Progenitor cell of endocrine pancreas (in vitro differentiated cells): ENCODE results near the gene NEU2. TPM values are rescaled to one million over a fixed set of nuclear protein-coding genes. Genes with fewer than 3 reads are reported as not detected.
"Not testable (repeated sequence)": the region's sequence is repeated elsewhere in the genome, so short reads cannot be mapped to it uniquely, and the experiment has no call there.

Experiments
- DNase-seq: peaks from one replicate; pipeline ENCODE4 v3.0.0; 2021; ENCODE audit warnings: low spot score; ENCODE audit not compliant: unreplicated experiment
- H3K27ac Mint-ChIP-seq: 2 replicates; pipeline ENCODE4 v1.8.0; 2021; ENCODE audit warnings: mild to moderate bottlenecking, moderate library complexity, mixed read lengths
- H3K27me3 Mint-ChIP-seq: 2 replicates; pipeline ENCODE4 v1.8.0; 2021; ENCODE audit warnings: mixed read lengths
- H3K36me3 Mint-ChIP-seq: 2 replicates; pipeline ENCODE4 v1.8.0; 2022; ENCODE audit warnings: mixed read lengths; ENCODE audit not compliant: insufficient read depth
- H3K4me1 Mint-ChIP-seq: 2 replicates; pipeline ENCODE4 v1.8.0; 2021; ENCODE audit warnings: low read depth, mixed read lengths
- H3K4me3 Mint-ChIP-seq: 2 replicates; pipeline ENCODE4 v1.8.0; 2021; ENCODE audit warnings: low read depth, mild to moderate bottlenecking, moderate library complexity, mixed read lengths
- H3K9me3 Mint-ChIP-seq: 2 replicates; pipeline ENCODE4 v1.8.0; 2021; ENCODE audit warnings: low read depth, mixed read lengths
- total RNA-seq: library from RNA; stranded (reverse); gene quantifications from 2 replicates; pipeline ENCODE4 v1.2.1, GENCODE V29; 2021
- TF ChIP-seq, protein P1 (sequence below): fragments of 200-600 bp; sonication (generic); IDR thresholded peaks from one replicate; pipeline ENCODE4 v1.5.0; 2021; ENCODE audit warnings: antibody characterized with exemption, mild to moderate bottlenecking; ENCODE audit not compliant: unreplicated experiment

The NEU2 gene
- total RNA-seq, 1 donor from 2014 or later = not detected

DNA sequence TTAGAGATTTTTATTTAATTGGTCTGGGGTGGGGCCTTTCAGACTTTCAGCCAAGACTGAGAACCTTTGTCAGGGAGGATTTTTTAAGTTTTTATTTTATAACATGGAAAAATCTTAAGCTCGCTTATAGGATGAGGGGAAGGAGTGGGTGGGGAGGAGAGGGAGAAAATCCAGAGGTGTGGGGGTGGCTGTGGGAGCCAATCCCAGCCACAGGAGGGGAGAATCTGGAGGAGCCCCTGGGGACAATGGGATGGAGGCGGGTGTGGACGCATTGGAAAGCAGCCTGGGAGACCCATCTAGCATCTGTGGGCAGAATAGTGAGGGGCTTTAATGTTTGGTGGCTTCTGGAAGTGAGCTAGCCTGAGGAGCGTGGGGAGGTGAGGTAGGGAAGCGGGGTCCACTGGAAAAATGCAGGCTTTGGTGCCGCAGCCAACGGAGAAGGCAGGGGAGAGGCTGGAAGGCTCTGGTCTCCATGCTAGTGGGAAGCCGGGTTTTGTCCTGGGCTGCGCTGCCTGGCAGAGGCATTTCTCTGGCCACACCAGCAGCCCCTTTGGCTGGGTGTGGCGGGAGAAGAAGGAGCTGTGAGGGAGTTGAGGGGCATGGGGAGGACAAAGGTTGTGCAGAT, 16.2 kb downstream of the NEU2 start:
- Mint-ChIP-seq H3K9me3 (no peaks in the 10 kb centered on the region), H3K4me1 (no peaks in the 10 kb centered on the region), H3K27me3 (peaks cover 64% of the 10 kb centered on the region), H3K27ac (no peak overlapping the region), H3K36me3 (no peaks in the 10 kb centered on the region), H3K4me3 (no peak overlapping the region)
- TF ChIP-seq, protein P1, sequence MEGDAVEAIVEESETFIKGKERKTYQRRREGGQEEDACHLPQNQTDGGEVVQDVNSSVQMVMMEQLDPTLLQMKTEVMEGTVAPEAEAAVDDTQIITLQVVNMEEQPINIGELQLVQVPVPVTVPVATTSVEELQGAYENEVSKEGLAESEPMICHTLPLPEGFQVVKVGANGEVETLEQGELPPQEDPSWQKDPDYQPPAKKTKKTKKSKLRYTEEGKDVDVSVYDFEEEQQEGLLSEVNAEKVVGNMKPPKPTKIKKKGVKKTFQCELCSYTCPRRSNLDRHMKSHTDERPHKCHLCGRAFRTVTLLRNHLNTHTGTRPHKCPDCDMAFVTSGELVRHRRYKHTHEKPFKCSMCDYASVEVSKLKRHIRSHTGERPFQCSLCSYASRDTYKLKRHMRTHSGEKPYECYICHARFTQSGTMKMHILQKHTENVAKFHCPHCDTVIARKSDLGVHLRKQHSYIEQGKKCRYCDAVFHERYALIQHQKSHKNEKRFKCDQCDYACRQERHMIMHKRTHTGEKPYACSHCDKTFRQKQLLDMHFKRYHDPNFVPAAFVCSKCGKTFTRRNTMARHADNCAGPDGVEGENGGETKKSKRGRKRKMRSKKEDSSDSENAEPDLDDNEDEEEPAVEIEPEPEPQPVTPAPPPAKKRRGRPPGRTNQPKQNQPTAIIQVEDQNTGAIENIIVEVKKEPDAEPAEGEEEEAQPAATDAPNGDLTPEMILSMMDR = no peak
- no peak for DNase-seq

GRCh38 chr2:233049194-233049761, 16.8 kb downstream of the NEU2 start:
- H3K27me3 Mint-ChIP-seq = peaks cover 70% of the 10 kb centered on the region
- TF ChIP-seq, protein P1 = no peak
- H3K4me3 Mint-ChIP-seq = no peak overlapping the region
- no peak for DNase-seq
- no peaks in the 10 kb centered on the region for H3K36me3 Mint-ChIP-seq
- H3K4me1 Mint-ChIP-seq = no peaks in the 10 kb centered on the region
- H3K9me3 Mint-ChIP-seq = no peaks in the 10 kb centered on the region
- H3K27ac Mint-ChIP-seq = no peak overlapping the region

DNA sequence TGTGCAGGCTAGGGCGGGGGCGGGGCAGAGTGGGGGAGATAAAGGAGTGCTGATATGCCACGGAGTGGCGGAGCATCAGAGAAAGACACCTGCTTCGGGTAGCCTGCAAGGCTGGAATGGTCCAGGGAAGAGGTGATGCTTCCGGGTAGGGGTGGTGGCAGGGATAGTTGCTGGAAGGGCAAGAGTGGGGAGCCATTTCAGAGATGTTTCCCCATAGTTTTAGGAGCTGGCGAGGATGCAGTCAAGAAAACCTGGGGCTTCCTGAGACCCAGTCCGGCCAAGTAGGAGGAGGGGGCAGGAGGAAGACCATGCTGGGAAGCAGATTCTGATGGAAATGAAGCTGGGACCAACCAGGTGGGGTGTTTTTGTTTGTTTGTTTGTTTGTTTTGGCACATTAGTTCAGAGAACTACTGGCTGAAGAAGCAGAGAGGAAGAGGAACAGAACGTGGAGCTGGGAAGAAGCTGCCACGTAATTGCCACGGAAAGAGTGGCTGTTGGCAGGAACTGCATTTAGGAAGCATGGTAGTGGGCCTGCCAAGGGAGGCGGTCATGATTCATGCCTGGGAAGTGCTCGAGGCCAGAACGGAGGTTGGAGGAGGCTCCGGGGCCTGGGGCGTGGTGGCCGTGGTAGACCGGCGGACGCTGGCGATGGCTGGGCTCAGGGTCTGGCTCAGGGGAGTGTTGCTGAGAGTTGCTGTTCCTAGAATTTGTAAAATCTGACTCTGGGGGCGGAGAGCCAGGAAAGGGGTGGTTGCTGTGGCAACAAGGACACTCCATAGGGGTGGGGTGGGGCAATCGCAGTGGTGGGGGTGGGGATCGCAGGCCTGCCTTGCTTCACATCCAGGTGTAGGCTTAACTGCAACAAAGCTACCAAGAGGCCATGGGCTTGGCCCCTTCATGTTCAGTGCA, 19.0 kb downstream of the NEU2 start:
- TF ChIP-seq, protein P1 = no peak
- Mint-ChIP-seq H3K4me3 (no peak overlapping the region), H3K4me1 (no peaks in the 10 kb centered on the region), H3K27me3 (peaks cover 81% of the 10 kb centered on the region), H3K27ac (no peak overlapping the region), H3K9me3 (no peaks in the 10 kb centered on the region), H3K36me3 (no peaks in the 10 kb centered on the region)
- no peak for DNase-seq

DNA sequence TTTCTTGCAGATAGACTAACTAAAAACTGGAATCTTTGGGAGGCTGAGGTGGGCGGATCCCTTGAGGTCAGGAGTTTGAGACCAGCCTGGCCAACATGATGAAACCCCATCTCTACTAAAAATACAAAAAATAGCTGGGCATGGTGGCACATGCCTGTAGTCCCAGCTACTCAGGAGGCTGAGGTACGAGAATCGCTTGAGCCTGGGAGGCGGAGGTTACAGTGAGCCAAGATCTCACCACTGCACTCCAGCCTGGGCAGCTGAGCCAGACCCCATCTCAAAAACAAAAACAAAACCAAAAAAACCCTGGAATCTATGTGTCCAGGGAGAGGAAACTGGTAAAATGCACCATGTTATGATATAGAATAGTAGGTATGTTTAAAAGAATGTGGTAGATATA, 20.0 kb downstream of the NEU2 start:
- peaks cover 78% of the 10 kb centered on the region for H3K27me3 Mint-ChIP-seq
- H3K36me3 Mint-ChIP-seq, H3K4me3 Mint-ChIP-seq, H3K4me1 Mint-ChIP-seq, DNase-seq, H3K9me3 Mint-ChIP-seq, H3K27ac Mint-ChIP-seq: not testable (repeated sequence)

DNA sequence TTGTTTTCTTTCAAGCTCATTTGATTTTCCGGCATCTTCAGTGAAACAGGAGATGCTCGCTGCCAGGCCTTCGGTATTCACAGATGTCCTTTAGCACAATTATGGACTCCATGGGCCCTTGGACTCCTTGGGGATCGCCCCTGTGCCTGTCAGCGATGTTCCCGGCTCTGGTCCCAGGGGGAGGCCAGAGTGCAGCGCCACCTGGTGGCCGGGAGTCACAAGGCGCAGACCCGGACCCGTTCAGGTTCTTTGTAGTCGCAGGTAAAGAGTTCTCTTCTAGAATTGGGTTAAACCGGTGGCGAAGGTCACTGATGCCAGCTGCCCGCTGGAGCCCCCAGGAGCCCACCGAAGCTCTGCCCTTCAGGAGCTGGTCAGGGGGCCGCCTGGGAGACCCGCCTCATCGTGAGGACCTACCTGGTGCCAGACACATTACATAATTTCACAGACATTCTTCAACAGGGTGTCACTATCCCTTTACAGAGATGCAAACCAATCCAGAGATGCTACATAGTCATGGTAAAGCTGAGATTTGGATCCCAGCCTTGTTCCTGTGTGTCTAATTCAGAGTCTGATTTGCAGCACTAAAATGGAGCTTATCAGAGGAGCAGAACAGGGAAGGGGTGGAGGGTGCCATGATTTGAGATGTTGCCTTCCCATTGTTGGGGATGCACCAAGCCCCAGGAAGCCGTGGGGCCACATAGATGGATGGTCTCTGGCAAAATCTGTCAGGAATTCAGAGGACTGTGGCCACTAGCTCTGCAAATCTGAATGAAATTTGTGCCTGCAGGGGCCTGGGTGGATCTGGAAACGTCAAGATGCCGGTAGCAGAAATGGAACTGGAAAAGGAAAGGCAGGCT, 21.7 kb downstream of the NEU2 start:
- Mint-ChIP-seq H3K4me3 (no peak overlapping the region), H3K36me3 (no peaks in the 10 kb centered on the region), H3K9me3 (no peaks in the 10 kb centered on the region), H3K4me1 (no peaks in the 10 kb centered on the region), H3K27me3 (peaks cover 65% of the 10 kb centered on the region), H3K27ac (no peak overlapping the region)
- TF ChIP-seq, protein P1 = peak; percentile 97
- DNase-seq = peak; percentile 63
